Epithelial cell of esophagus (primary cell): ENCODE measurements around the gene METTL14.

Experiments
- DNase-seq: peaks from one replicate; pipeline ENCODE4 v3.0.0; 2010; ENCODE audit warnings: low read depth
- H3K4me3 ChIP-seq: 2 replicates; pipeline ENCODE4 v1.5.1; 2011; ENCODE audit warnings: mild to moderate bottlenecking, low read length, control low read depth
- TF ChIP-seq, protein P1 (sequence below): IDR thresholded peaks from 2 replicates; pipeline ENCODE4 v1.5.1; 2011; ENCODE audit warnings: low read depth, mild to moderate bottlenecking, low read length, control low read depth, inconsistent platforms; ENCODE audit not compliant: insufficient read depth; ENCODE audit errors: missing control alignments

Gene METTL14

GRCh38 chr4:118762730-118763477 is 77.7 kb downstream of the METTL14 start:
- TF ChIP-seq, protein P1, sequence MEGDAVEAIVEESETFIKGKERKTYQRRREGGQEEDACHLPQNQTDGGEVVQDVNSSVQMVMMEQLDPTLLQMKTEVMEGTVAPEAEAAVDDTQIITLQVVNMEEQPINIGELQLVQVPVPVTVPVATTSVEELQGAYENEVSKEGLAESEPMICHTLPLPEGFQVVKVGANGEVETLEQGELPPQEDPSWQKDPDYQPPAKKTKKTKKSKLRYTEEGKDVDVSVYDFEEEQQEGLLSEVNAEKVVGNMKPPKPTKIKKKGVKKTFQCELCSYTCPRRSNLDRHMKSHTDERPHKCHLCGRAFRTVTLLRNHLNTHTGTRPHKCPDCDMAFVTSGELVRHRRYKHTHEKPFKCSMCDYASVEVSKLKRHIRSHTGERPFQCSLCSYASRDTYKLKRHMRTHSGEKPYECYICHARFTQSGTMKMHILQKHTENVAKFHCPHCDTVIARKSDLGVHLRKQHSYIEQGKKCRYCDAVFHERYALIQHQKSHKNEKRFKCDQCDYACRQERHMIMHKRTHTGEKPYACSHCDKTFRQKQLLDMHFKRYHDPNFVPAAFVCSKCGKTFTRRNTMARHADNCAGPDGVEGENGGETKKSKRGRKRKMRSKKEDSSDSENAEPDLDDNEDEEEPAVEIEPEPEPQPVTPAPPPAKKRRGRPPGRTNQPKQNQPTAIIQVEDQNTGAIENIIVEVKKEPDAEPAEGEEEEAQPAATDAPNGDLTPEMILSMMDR, result no peak
- no peak overlapping the region for H3K4me3 ChIP-seq
- DNase-seq, result no peak
